MCF 10A (cell line): ENCODE data around the gene PCBP1. TPM values are rescaled to one million over a fixed set of nuclear protein-coding genes. Genes with fewer than 3 reads are reported as not detected.

Source experiments
- BruUV-seq: library from RNA; stranded (reverse); fragments of 400-500 nt; replicated peaks from 2 replicates; lab custom pipeline; 2021; lab: Mats Ljungman, UMichigan
- CTCF ChIA-PET: fragments of 300-600 bp; sonication (Branson Sonifier 250); formaldehyde crosslinking; extraction: SDS; loops from one replicate; lab custom pipeline; 2021; ENCODE audit warnings: antibody characterized with exemption, inconsistent platforms; lab: Yijun Ruan, JAX
- POLR2A ChIA-PET: fragments of 300-600, 350-650 bp; sonication (Branson Sonifier 250); formaldehyde crosslinking; extraction: SDS; loops from one replicate; lab custom pipeline; 2020; ENCODE audit warnings: antibody characterized with exemption, inconsistent platforms; lab: Yijun Ruan, JAX
- DNase-seq: peaks from one replicate; pipeline ENCODE4 v3.0.0-alpha.2; 2018; ENCODE audit not compliant: unreplicated experiment
- H3K27ac Mint-ChIP-seq: one replicate; pipeline ENCODE4 v1.8.0; 2022; ENCODE audit warnings: mild to moderate bottlenecking, low read depth, mixed read lengths; ENCODE audit not compliant: unreplicated experiment
- H3K27me3 Mint-ChIP-seq: one replicate; pipeline ENCODE4 v1.8.0; 2022; ENCODE audit warnings: mixed read lengths; ENCODE audit not compliant: insufficient read depth, unreplicated experiment
- H3K36me3 Mint-ChIP-seq: one replicate; pipeline ENCODE4 v1.8.0; 2022; ENCODE audit warnings: mild to moderate bottlenecking, moderate library complexity, mixed read lengths; ENCODE audit not compliant: insufficient read depth, unreplicated experiment
- H3K4me1 Mint-ChIP-seq: one replicate; pipeline ENCODE4 v1.8.0; 2022; ENCODE audit warnings: mixed read lengths; ENCODE audit not compliant: insufficient read depth, unreplicated experiment
- H3K4me3 Mint-ChIP-seq: one replicate; pipeline ENCODE4 v1.8.0; 2022; ENCODE audit warnings: mild to moderate bottlenecking, moderate library complexity, mixed read lengths; ENCODE audit not compliant: unreplicated experiment
- H3K9me3 Mint-ChIP-seq: one replicate; pipeline ENCODE4 v1.8.0; 2022; ENCODE audit warnings: mixed read lengths; ENCODE audit not compliant: unreplicated experiment
- CTCF ChIP-seq: fragments of 200-600 bp; IDR thresholded peaks from one replicate; pipeline ENCODE4 v1.8.0; 2022; ENCODE audit warnings: antibody characterized with exemption, mild to moderate bottlenecking; ENCODE audit not compliant: unreplicated experiment
- intact Hi-C: fragments of 100-400 bp; cut with micrococcal nuclease; formaldehyde crosslinking; loops from 2 replicates; pipeline ENCODE4 v1.14.1; 2022
- total RNA-seq: library from RNA; stranded (reverse); gene quantifications from 2 replicates; pipeline ENCODE4 v1.2.3, GENCODE V29; 2022

The PCBP1 gene
- total RNA-seq, 1 experiment from 2014 or later = 259 TPM

DNA sequence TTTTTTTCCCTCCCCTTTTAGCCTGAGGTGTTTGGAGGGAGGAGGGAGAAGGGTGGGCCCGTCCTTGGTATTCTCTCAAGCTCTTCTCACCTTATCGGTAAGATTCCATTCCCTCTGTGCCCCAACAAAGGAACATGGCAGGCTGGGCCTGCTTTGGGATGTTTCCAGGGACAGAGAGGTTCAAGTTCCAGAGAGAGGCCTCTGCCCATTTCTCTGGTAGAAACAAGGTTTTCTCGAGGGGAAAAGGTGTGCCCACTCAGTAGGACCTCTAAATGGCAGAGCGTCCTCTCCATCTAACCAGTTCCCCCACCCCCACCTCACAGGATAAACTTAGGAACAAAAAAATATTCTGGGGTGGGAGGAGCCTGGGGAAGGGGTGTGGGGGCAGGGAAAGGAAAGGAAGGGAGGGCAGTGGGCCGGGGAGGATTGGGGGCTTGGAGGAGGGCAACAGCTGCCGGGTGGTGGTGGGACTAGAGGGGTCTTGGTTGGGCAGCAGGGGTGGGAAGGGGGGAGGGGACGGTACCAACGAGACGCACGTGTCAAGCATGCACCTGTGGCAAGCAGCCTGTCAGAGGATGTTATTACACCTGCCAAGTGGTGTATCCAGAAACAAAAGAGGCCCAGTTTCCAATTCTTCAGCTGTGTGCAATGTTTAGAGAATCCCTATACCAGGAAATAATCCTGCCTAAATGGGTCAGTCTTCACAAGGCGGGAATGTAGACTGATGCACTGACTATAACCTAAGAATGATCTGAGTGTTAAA lies 2.1 kb downstream of the PCBP1 start:
- H3K4me1 Mint-ChIP-seq = peaks cover 22% of the 10 kb centered on the region
- H3K27ac Mint-ChIP-seq = peak overlapping the region; percentile 100
- no peaks in the 10 kb centered on the region for H3K9me3 Mint-ChIP-seq
- intact Hi-C loops = loop anchor here (5.0 kb wide), 1 partner anchor 158 kb away; the partner anchor contains the start of gene TIA1
- TF ChIP-seq CTCF = no peak
- BruUV-seq = no TSS peak
- no peaks in the 10 kb centered on the region for H3K27me3 Mint-ChIP-seq
- peak overlapping the region; percentile 94 for H3K4me3 Mint-ChIP-seq
- CTCF ChIA-PET = interaction anchor here (0.6 to 1.2 kb wide), 4 partner anchors 18 to 364 kb away, joined by 3 read pairs; no protein-coding TSS in a partner anchor
- peaks cover 30% of the 10 kb centered on the region for H3K36me3 Mint-ChIP-seq
- POLR2A ChIA-PET = interaction anchor here (0.6 to 14.0 kb wide), 13 partner anchors 12 to 205 kb away, joined by 3 to 328 read pairs (median 14); partner anchors contain the start of genes C2orf42, MXD1 and PCYOX1
- peak; percentile 30 for DNase-seq

DNA sequence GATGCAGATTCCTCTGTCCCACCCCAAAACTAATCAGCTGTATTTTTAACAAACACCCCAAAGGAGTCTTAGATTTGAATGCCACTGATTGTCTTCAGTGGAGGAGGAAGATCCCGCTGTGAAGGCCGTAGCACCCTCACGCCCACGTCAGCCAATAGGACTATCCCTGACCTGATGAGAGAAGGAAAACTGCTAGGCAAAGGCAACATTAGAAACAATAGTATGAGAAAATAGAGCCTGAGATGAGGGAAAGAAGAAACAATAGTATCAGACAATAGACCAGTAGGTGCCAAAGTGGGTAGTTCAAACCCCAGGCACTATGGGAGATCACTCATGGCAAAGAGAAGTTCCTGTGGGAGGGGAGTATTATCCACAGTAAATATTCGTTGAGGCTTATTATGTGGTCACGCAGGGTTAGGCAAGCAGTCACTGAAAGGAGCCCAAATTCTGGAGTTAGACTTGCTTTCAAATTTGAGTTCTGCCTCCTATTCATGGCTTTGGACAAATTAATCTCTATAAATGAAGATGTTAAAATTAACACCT lies 2.8 kb downstream of the PCBP1 start:
- no peak for TF ChIP-seq CTCF
- ChIA-PET POLR2A (interaction anchor here (3.7 to 14.0 kb wide), 5 partner anchors 18 to 175 kb away, joined by 29 to 328 read pairs (median 71); partner anchors contain the start of gene MXD1), CTCF (interaction anchor here (0.6 to 1.1 kb wide), 2 partner anchors 27 to 365 kb away, joined by 3 read pairs; no protein-coding TSS in a partner anchor)
- no peak for DNase-seq
- peaks cover 23% of the 10 kb centered on the region for H3K4me1 Mint-ChIP-seq
- H3K9me3 Mint-ChIP-seq = no peaks in the 10 kb centered on the region
- intact Hi-C loops = loop anchor here (5.0 kb wide), 1 partner anchor 157 kb away; the partner anchor contains the start of gene TIA1
- BruUV-seq = no TSS peak
- H3K4me3 Mint-ChIP-seq = peak overlapping the region; percentile 94
- H3K36me3 Mint-ChIP-seq = peaks cover 30% of the 10 kb centered on the region
- no peaks in the 10 kb centered on the region for H3K27me3 Mint-ChIP-seq
- peak overlapping the region; percentile 52 for H3K27ac Mint-ChIP-seq

DNA sequence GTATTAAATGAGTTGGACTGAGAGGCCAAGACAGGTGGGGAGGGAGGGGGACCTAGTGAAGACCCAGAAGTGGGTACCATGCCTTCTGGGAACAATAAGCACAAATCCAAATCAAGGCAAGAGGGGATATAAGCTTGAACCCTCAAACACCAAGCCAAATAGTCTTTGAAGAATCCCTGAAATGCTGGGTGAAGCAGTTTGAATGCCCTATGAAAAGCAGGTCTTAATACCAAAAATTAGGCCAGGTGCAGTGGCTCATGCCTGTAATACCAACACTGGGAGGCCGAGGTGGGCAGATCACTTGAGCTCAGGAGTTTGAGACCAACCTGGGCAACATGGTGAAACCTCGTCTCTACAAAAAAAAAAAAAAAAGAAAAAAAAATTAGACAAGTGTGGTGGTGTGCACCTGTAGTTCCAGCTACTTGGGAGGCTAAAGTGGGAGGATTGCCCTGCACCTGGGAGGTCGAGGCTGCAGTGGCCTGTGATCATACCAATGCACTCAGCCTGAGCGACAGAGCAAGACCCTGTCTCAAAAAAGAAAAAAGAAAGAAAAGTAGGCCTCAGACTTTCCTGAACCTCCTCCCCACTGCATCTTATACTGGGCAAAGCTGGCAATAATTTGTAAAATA lies 3.5 kb downstream of the PCBP1 start:
- no TSS peak for BruUV-seq
- peak overlapping the region; percentile 52 for H3K27ac Mint-ChIP-seq
- intact Hi-C loops = no loop called here
- peaks cover 18% of the 10 kb centered on the region for H3K4me1 Mint-ChIP-seq
- no peaks in the 10 kb centered on the region for H3K27me3 Mint-ChIP-seq
- H3K9me3 Mint-ChIP-seq = no peaks in the 10 kb centered on the region
- ChIA-PET POLR2A (interaction anchor here (0.7 to 14.0 kb wide), 6 partner anchors 10 to 176 kb away, joined by 3 to 328 read pairs (median 7); partner anchors contain the start of gene MXD1), CTCF (interaction anchor here (0.6 to 1.4 kb wide), 3 partner anchors 26 to 178 kb away, joined by 3 to 4 read pairs (median 4); no protein-coding TSS in a partner anchor)
- no peak overlapping the region for H3K4me3 Mint-ChIP-seq
- no peak for DNase-seq
- TF ChIP-seq CTCF = no peak
- peaks cover 30% of the 10 kb centered on the region for H3K36me3 Mint-ChIP-seq
